ENCODE data around the gene OR2AG2. TPM values are rescaled to one million over a fixed set of nuclear protein-coding genes. Genes with fewer than 3 reads are reported as not detected.

The OR2AG2 gene, protein sequence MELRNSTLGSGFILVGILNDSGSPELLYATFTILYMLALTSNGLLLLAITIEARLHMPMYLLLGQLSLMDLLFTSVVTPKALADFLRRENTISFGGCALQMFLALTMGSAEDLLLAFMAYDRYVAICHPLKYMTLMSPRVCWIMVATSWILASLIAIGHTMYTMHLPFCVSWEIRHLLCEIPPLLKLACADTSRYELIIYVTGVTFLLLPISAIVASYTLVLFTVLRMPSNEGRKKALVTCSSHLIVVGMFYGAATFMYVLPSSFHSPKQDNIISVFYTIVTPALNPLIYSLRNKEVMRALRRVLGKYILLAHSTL
- total RNA-seq (2022; extraction: Qiagen RNA extraction), result 0.06 to 0.11 TPM in 2 of 5 replicates, not detected in the others

DNA sequence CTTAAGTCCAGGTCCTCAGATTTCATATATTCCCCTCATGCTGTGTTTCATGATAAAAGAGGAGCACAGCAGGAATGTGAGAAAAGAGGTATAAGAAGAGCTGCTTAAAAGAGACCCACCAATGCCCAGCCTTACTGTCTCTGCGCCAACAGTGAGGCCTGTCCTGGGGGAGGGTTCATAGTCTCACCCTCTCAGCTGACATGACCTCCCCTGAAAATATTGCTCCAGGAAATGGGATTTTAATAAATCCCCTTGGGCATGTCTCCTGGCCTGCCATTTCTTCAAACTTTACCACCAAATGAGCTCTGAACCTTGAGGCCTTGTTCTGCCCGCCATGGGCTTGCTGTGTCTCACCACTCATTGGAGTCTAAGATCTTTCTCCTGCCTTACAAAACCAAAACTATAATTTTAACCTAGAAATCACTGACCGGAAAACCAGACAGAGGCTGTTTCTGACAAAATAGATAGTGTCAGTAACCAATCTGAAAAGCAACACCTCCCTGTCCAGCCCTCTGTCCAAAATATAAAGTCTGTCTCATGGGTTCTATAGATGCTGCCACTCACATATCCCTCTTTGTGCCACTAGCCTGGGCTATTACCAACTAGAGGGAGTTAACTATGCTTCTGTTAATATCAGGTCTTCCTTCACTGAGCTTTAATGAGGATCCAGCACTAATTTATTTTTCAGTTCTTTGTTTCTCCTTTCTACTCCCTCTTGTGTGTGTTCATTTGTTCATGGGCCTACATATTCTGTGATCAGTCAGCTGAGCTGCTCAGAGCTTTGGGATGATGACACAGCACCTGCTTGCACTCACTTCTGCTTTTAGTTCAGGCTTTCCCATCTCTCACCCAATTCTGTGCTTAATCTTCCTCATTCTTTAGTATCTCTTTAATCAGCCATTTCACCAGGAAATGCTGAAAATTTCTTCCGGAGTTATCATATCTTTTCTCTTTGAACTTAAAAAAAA is at the start of gene OR2AG2:
Gene OR2AG2, minus strand, starts transcription at position 51 of the 968 bp plus-strand sequence. CDS start 3,019 bp downstream, outside the sequence.

DNA sequence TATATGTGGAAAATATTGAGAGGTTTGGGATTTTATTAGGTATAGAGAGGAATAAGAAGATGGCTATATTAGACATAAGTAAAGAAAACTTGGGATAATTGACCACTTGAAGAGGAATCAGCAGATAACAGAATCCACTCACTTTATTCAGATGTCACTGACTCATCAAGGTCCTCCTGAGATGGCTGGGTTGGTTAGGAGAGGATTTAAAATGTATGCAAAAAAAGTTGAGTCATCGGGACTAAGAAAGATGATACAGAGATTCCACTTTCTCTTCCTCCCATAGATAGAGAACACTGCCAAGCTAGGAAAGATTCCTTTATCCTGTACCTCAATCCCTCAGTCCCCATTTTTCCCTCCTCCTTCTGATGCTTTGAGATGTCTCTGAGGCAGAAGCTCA is 27.6 kb upstream of the OR2AG2 start, which contains the start of gene OR6A2:
Gene OR6A2, minus strand, starts transcription at position 288 of the 400 bp plus-strand sequence. CDS start 3,981 bp downstream, outside the sequence.

DNA sequence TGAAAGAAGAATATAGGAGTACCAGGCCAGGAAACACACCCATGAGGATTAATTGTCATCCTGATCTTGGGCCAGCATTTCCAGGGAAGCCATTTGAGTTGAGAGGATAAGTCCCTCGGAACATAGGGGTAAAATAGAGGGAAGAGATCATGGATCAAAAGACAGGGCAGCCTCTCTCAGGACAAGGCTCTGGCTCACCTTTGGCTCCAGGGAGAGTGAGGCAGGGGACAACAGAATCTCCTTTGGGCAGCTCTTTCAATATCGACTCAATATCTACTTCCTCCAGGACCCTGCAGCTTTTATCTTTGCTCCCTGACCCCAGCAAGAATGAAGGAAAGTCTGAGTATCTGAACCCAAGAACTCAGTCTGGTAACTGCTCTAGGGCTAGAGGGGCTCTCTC is 10.9 kb upstream of the OR2AG2 start, which contains the start of gene OR2AG1:
Gene OR2AG1, plus strand, starts transcription at position 301 of the 400 bp plus-strand sequence. CDS start 2,018 bp downstream, outside the sequence.

Other genes starting within 250 kb of the OR2AG2 start
- gene RRP8, start 168.4 kb downstream of the OR2AG2 start, total RNA-seq (2022; extraction: Qiagen RNA extraction), result 23.2 to 35.1 TPM (median 30.5 TPM) in 5 replicates
- gene ILK, start 168.2 kb downstream of the OR2AG2 start, total RNA-seq (2022; extraction: Qiagen RNA extraction), result 111 to 117 TPM (median 114 TPM) in 5 replicates
- gene TAF10, start 159.8 kb downstream of the OR2AG2 start, total RNA-seq (2022; extraction: Qiagen RNA extraction), result 171 to 245 TPM (median 223 TPM) in 5 replicates
- gene TPP1, start 152.6 kb downstream of the OR2AG2 start, total RNA-seq (2022; extraction: Qiagen RNA extraction), result 39.1 to 45.9 TPM (median 42.1 TPM) in 5 replicates
- 0.07 to 0.08 TPM (median 0.07 TPM) in 5 replicates for gene DCHS1, start 116.2 kb downstream of the OR2AG2 start, total RNA-seq (2022; extraction: Qiagen RNA extraction)
- gene MRPL17, start 88.6 kb downstream of the OR2AG2 start, total RNA-seq (2022; extraction: Qiagen RNA extraction), result 88.3 to 99.9 TPM (median 90.9 TPM) in 5 replicates
- gene OR2AG1, start 11.0 kb upstream of the OR2AG2 start, total RNA-seq (2022; extraction: Qiagen RNA extraction), result not detected in 5 replicates
- not detected in 5 replicates for gene OR6A2, start 27.7 kb upstream of the OR2AG2 start, total RNA-seq (2022; extraction: Qiagen RNA extraction)
- gene OR10A5, start 73.7 kb upstream of the OR2AG2 start, total RNA-seq (2022; extraction: Qiagen RNA extraction), result not detected in 5 replicates
- gene OR10A2, start 91.1 kb upstream of the OR2AG2 start, total RNA-seq (2022; extraction: Qiagen RNA extraction), result not detected in 5 replicates
- not detected in 5 replicates for gene OR10A4, start 104.6 kb upstream of the OR2AG2 start, total RNA-seq (2022; extraction: Qiagen RNA extraction)
- gene OR2D2, start 120.5 kb upstream of the OR2AG2 start, total RNA-seq (2022; extraction: Qiagen RNA extraction), result not detected in 5 replicates
- gene OR2D3, start 149.0 kb upstream of the OR2AG2 start, total RNA-seq (2022; extraction: Qiagen RNA extraction), result not detected in 5 replicates
- gene ZNF215, start 154.4 kb upstream of the OR2AG2 start, total RNA-seq (2022; extraction: Qiagen RNA extraction), result 0.77 to 1.1 TPM (median 0.86 TPM) in 5 replicates
- 0.72 to 1.2 TPM (median 0.93 TPM) in 5 replicates for gene ZNF214, start 248.4 kb upstream of the OR2AG2 start, total RNA-seq (2022; extraction: Qiagen RNA extraction)
- not detected in 5 replicates for gene NLRP14, start 248.5 kb upstream of the OR2AG2 start, total RNA-seq (2022; extraction: Qiagen RNA extraction)

Measured in A549 treated with AZD2906 at 1 μM for 4 hours (cell line).